OCI-LY1 (cell line): ENCODE results near the gene LETM1.

Source experiments
- H2AFZ ChIP-seq: fragments of 200-600 bp; sonication (generic), shearing (Covaris generic); 2 replicates; pipeline ENCODE4 v1.6.0; 2014; ENCODE audit warnings: antibody characterized with exemption, mild to moderate bottlenecking, low read length
- H3F3A ChIP-seq: fragments of 200-600 bp; sonication (generic), shearing (Covaris generic); 2 replicates; pipeline ENCODE4 v1.6.0; 2014; ENCODE audit warnings: mild to moderate bottlenecking, antibody characterized with exemption, low read length, moderate library complexity; ENCODE audit not compliant: insufficient read depth
- H3K27ac ChIP-seq: fragments of 200-600 bp; sonication (generic); 2 replicates; pipeline ENCODE4 v1.5.1; 2014; ENCODE audit warnings: low read length, mixed run types, mild to moderate bottlenecking, low read depth; ENCODE audit not compliant: poor library complexity, severe bottlenecking
- H3K27me3 ChIP-seq: fragments of 200-600 bp; sonication (generic); 2 replicates; pipeline ENCODE4 v1.6.0; 2014; ENCODE audit warnings: antibody characterized with exemption, mild to moderate bottlenecking, low read length, moderate library complexity; ENCODE audit not compliant: insufficient read depth
- H3K36me3 ChIP-seq: fragments of 200-600 bp; sonication (generic); 2 replicates; pipeline ENCODE4 v1.6.1; 2014; ENCODE audit warnings: mild to moderate bottlenecking, antibody characterized with exemption, low read length, moderate library complexity, mixed read lengths; ENCODE audit not compliant: insufficient read depth
- H3K4me1 ChIP-seq: fragments of 200-600 bp; sonication (generic); 2 replicates; pipeline ENCODE4 v1.5.1; 2014; ENCODE audit warnings: mild to moderate bottlenecking, low read length, moderate library complexity; ENCODE audit not compliant: insufficient read depth, severe bottlenecking
- H3K4me2 ChIP-seq: fragments of 200-600 bp; sonication (generic), shearing (Covaris generic); 2 replicates; pipeline ENCODE4 v1.6.1; 2014; ENCODE audit warnings: low read length
- H3K4me3 ChIP-seq: fragments of 200-600 bp; sonication (generic); 2 replicates; pipeline ENCODE4 v1.5.1; 2014; ENCODE audit warnings: low read length, low read depth, mild to moderate bottlenecking, mixed read lengths; ENCODE audit not compliant: poor library complexity, severe bottlenecking
- H3K79me2 ChIP-seq: fragments of 200-600 bp; shearing (Covaris generic); 2 replicates; pipeline ENCODE4 v1.6.1; 2016; ENCODE audit warnings: mixed run types, low read length, mixed read lengths; ENCODE audit not compliant: insufficient read depth
- H3K9ac ChIP-seq: fragments of 200-600 bp; sonication (generic), shearing (Covaris generic); 2 replicates; pipeline ENCODE4 v1.6.1; 2014; ENCODE audit warnings: mild to moderate bottlenecking, low read length, mixed read lengths
- H3K9me2 ChIP-seq: fragments of 200-600 bp; sonication (generic), shearing (Covaris generic); 2 replicates; pipeline ENCODE4 v1.6.1; 2014; ENCODE audit warnings: low read depth, mild to moderate bottlenecking, low read length, mixed read lengths
- H3K9me3 ChIP-seq: fragments of 200-600 bp; shearing (Covaris generic); 2 replicates; pipeline ENCODE4 v1.6.1; 2014; ENCODE audit warnings: low read length, mixed read lengths
- H4K20me1 ChIP-seq: fragments of 200-600 bp; sonication (generic), shearing (Covaris generic); 2 replicates; pipeline ENCODE4 v1.6.0; 2016; ENCODE audit warnings: mild to moderate bottlenecking, low read length; ENCODE audit not compliant: insufficient read depth
- EZH2 ChIP-seq: fragments of 200-600 bp; sonication (generic), shearing (Covaris generic); IDR thresholded peaks from 2 replicates; pipeline ENCODE4 v1.8.0; 2017; ENCODE audit warnings: borderline replicate concordance, mixed run types, mild to moderate bottlenecking, antibody characterized with exemption, low read length, moderate library complexity, mixed read lengths
- TF ChIP-seq, protein P1 (sequence below): fragments of 200-600 bp; sonication (generic), shearing (Covaris generic); IDR thresholded peaks from 2 replicates; pipeline ENCODE4 v1.5.1; 2017; ENCODE audit warnings: mild to moderate bottlenecking, antibody characterized with exemption, low read length, moderate library complexity, mixed read lengths

LETM1 gene

DNA sequence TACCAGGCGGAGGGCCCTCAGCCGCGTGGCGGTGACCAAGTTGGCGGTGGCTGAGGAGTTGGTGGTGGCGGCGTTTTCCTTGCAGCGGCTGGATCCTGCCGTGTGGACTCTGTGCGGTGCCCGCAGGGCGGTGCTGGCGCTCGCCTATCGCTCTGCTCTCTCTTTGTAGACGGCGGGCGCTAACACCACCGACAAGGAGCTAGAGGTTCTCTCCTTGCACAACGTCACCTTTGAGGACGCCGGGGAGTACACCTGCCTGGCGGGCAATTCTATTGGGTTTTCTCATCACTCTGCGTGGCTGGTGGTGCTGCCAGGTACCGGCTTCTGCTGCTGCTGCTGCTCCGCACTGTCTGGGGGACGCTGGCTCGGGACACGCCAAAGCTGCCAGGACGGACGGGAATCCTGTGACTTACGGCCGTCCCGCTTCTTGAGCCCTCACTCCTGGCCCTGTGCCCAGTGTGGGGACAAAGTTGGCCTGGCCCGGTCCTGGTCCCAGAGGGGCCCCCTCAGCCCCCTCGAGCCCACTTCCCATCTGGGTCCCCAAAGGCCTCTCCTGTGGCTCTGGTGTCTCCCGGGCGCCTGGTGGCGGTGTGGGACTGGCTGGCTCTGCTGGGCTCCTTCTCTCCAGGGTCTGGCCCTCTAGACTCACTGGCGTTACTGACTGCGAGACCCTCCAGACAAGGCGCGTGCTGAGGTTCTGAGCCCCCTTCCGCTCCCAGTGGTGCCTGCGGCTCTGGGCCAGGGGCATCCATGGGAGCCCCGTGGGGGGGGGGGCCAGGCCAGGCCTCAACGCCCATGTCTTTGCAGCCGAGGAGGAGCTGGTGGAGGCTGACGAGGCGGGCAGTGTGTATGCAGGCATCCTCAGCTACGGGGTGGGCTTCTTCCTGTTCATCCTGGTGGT, 52.2 kb downstream of the LETM1 start:
- H3F3A ChIP-seq, result no peaks in the 10 kb centered on the region
- no peak overlapping the region for H3K9ac ChIP-seq
- H3K4me3 ChIP-seq, result no peak overlapping the region
- no peaks in the 10 kb centered on the region for H3K9me2 ChIP-seq
- H3K9me3 ChIP-seq, result no peaks in the 10 kb centered on the region
- no peaks in the 10 kb centered on the region for H3K79me2 ChIP-seq
- TF ChIP-seq, protein P1, sequence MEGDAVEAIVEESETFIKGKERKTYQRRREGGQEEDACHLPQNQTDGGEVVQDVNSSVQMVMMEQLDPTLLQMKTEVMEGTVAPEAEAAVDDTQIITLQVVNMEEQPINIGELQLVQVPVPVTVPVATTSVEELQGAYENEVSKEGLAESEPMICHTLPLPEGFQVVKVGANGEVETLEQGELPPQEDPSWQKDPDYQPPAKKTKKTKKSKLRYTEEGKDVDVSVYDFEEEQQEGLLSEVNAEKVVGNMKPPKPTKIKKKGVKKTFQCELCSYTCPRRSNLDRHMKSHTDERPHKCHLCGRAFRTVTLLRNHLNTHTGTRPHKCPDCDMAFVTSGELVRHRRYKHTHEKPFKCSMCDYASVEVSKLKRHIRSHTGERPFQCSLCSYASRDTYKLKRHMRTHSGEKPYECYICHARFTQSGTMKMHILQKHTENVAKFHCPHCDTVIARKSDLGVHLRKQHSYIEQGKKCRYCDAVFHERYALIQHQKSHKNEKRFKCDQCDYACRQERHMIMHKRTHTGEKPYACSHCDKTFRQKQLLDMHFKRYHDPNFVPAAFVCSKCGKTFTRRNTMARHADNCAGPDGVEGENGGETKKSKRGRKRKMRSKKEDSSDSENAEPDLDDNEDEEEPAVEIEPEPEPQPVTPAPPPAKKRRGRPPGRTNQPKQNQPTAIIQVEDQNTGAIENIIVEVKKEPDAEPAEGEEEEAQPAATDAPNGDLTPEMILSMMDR, result no peak
- TF ChIP-seq EZH2, result no peak
- no peaks in the 10 kb centered on the region for H3K4me1 ChIP-seq
- H4K20me1 ChIP-seq, result no peaks in the 10 kb centered on the region
- H3K27me3 ChIP-seq, result no peaks in the 10 kb centered on the region
- no peak overlapping the region for H2AFZ ChIP-seq
- H3K4me2 ChIP-seq, result no peak overlapping the region
- H3K27ac ChIP-seq, result no peak overlapping the region
- H3K36me3 ChIP-seq, result no peaks in the 10 kb centered on the region

DNA sequence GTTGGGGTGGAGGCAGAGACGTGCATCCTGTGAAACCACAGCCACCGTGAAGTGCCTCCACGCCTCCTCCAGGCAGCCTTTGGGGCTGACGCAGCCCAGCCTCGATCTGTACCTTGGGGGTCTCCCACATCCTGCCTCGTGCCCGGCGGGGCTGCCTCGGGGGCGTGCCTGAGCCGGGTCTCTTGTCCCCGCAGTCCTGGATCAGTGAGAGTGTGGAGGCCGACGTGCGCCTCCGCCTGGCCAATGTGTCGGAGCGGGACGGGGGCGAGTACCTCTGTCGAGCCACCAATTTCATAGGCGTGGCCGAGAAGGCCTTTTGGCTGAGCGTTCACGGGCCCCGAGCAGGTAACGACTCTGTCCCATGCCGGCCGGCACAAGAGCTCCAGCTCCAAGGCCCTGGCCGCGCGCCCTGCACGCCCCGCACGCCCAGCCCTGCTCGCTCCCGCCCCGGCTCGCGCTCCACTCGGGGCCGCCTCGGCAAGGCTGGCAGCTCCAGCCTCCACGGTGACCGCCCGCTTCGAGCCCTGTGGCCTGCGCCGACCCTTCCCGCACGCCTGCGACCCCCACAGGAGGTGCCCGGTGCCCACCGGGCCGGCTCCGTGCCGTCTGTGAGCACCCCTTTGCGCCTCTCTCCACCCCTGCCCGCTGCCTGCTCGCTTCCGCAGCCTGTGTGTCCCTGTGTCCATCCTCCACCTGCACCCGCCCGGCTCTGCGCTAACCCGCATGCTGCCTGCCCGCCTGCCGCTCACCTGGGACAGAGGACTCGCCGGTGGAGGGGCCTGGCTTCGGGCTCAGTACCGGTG, 53.0 kb downstream of the LETM1 start:
- Histone ChIP-seq H3K9me2 (no peaks in the 10 kb centered on the region), H3K36me3 (no peaks in the 10 kb centered on the region), H3K4me3 (no peak overlapping the region), H3K27me3 (no peaks in the 10 kb centered on the region), H3K4me2 (no peak overlapping the region), H3K4me1 (no peaks in the 10 kb centered on the region), H4K20me1 (no peaks in the 10 kb centered on the region), H3K9me3 (no peaks in the 10 kb centered on the region), H3K79me2 (no peaks in the 10 kb centered on the region), H2AFZ (no peak overlapping the region), H3K27ac (no peak overlapping the region), H3F3A (no peaks in the 10 kb centered on the region), H3K9ac (no peak overlapping the region)
- TF ChIP-seq, protein P1, result no peak
- no peak for TF ChIP-seq EZH2

DNA sequence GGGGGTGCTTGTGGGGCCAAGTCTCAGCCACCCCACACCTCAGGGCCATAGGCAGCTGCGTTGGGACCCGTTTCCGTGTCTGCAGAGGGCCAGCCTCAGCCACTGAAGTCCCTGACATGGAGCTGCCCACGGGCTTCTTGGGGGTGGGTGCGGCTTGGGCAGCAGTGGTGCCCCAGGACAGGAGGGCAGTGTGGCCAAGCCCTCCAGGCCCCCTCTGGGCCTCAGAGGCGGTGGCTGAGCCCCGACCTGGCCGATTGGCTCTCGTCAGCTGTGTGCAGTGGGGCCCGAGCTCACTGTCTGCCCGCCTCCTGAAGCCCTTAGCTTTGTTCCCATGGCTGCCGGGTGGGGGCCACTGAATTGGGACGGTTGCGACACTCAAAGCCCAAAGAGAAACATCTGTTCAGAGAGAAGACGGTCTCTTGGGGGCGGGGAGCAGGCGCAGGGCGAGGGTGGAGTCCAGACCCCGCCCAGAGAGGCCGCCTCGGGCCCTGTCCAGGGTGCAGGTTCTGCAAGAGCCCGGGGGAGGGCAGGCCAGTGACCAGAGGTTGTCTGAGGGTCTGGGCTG, 53.7 kb downstream of the LETM1 start:
- Histone ChIP-seq H3K4me2 (no peak overlapping the region), H3K79me2 (no peaks in the 10 kb centered on the region), H3K9ac (no peak overlapping the region)

More for the DNA sequence above, 53.7 kb downstream of the LETM1 start:
- no peaks in the 10 kb centered on the region for H3F3A ChIP-seq
- H3K4me1 ChIP-seq, result no peaks in the 10 kb centered on the region
- no peak overlapping the region for H3K4me3 ChIP-seq
- no peaks in the 10 kb centered on the region for H3K36me3 ChIP-seq
- H3K27ac ChIP-seq, result no peak overlapping the region
- no peaks in the 10 kb centered on the region for H3K9me3 ChIP-seq
- TF ChIP-seq, protein P1, result no peak
- no peak for TF ChIP-seq EZH2
- H3K27me3 ChIP-seq, result no peaks in the 10 kb centered on the region
- no peaks in the 10 kb centered on the region for H4K20me1 ChIP-seq
- no peaks in the 10 kb centered on the region for H3K9me2 ChIP-seq
- H2AFZ ChIP-seq, result no peak overlapping the region
